ENCODE data around the gene KIF18A.
"Not testable (repeated sequence)": the region's sequence is repeated elsewhere in the genome, so short reads cannot be mapped to it uniquely, and the experiment has no call there.

The KIF18A gene

GRCh38 chr11:28106353-28107043, 1.5 kb downstream of the KIF18A start:
- DNase-seq, result no peak

GRCh38 chr11:28105869-28106268, 2.1 kb downstream of the KIF18A start:
- no peak for DNase-seq

- DNase-seq, result no peak
Observed at GRCh38 chr11:28104984-28105383, 3.0 kb downstream of the KIF18A start.

GRCh38 chr11:28104425-28104824, 3.5 kb downstream of the KIF18A start:
- no peak for DNase-seq

- not testable (repeated sequence) for DNase-seq
Observed at GRCh38 chr11:28102300-28102699, 5.7 kb downstream of the KIF18A start.

- DNase-seq, result no peak
Observed at GRCh38 chr11:28100665-28101064, 7.3 kb downstream of the KIF18A start.

GRCh38 chr11:28099715-28100114, 8.2 kb downstream of the KIF18A start:
- no peak for DNase-seq

GRCh38 chr11:28098257-28098656, 9.7 kb downstream of the KIF18A start:
- DNase-seq, result no peak

GRCh38 chr11:28092786-28093185, 15.2 kb downstream of the KIF18A start:
- no peak for DNase-seq

GRCh38 chr11:28090052-28090749, 17.8 kb downstream of the KIF18A start:
- DNase-seq, result no peak

GRCh38 chr11:28089378-28089777, 18.6 kb downstream of the KIF18A start:
- DNase-seq, result no peak

GRCh38 chr11:28087693-28088092, 20.3 kb downstream of the KIF18A start:
- DNase-seq, result not testable (repeated sequence)

- not testable (repeated sequence) for DNase-seq
Observed at GRCh38 chr11:28087192-28087591, 20.8 kb downstream of the KIF18A start.

- no peak for DNase-seq
Observed at GRCh38 chr11:28086569-28086968, 21.4 kb downstream of the KIF18A start.

GRCh38 chr11:28083118-28083517, 24.8 kb downstream of the KIF18A start:
- DNase-seq, result no peak

- no peak for DNase-seq
Observed at GRCh38 chr11:28077521-28077920, 30.4 kb downstream of the KIF18A start.

GRCh38 chr11:28072321-28072720, 35.6 kb downstream of the KIF18A start:
- no peak for DNase-seq

GRCh38 chr11:28071305-28071704, 36.7 kb downstream of the KIF18A start:
- no peak for DNase-seq

- DNase-seq, result no peak
Observed at GRCh38 chr11:28058333-28058732, 49.6 kb downstream of the KIF18A start.

GRCh38 chr11:28054821-28055220, 53.1 kb downstream of the KIF18A start:
- DNase-seq, result no peak

- DNase-seq, result no peak
Observed at GRCh38 chr11:28049338-28050216, 58.4 kb downstream of the KIF18A start.

GRCh38 chr11:28048812-28049211, 59.1 kb downstream of the KIF18A start:
- DNase-seq, result no peak

- DNase-seq, result no peak
Observed at GRCh38 chr11:28043930-28044709, 63.8 kb downstream of the KIF18A start.
